NCI-H526 (cell line): ENCODE results near the gene PRKACB.

Experiments
- DNase-seq, 2 experiments: peaks; one replicate each; lab custom pipeline; 2025; lab: John Stamatoyannopoulos, UW

The PRKACB gene

GRCh38 chr1:84143796-84144565 is at the start of gene PRKACB:
Gene PRKACB (plus strand): TSS chr1:84144271. CDS start chr1:84144362, 91 bp downstream.
- no peak for DNase-seq

GRCh38 chr1:84095308-84095707 is 48.8 kb upstream of the PRKACB start:
- no peak for DNase-seq

GRCh38 chr1:84096176-84096575 is 47.9 kb upstream of the PRKACB start:
- DNase-seq: no peak

- DNase-seq: no peak
Observed at GRCh38 chr1:84101204-84101603, 42.9 kb upstream of the PRKACB start.

GRCh38 chr1:84103197-84103992 is 40.7 kb upstream of the PRKACB start:
- no peak for DNase-seq

- DNase-seq: peak; percentile 78 to 84
Observed at GRCh38 chr1:84107538-84107937, 36.5 kb upstream of the PRKACB start.

GRCh38 chr1:84107955-84108354 is 36.1 kb upstream of the PRKACB start:
- DNase-seq: no peak

GRCh38 chr1:84108900-84109578 is 35.0 kb upstream of the PRKACB start:
- DNase-seq: no peak

- no peak for DNase-seq
Observed at GRCh38 chr1:84110629-84111028, 33.4 kb upstream of the PRKACB start.

GRCh38 chr1:84116558-84116957 is 27.5 kb upstream of the PRKACB start:
- no peak for DNase-seq

- DNase-seq: no peak
Observed at GRCh38 chr1:84117868-84118267, 26.2 kb upstream of the PRKACB start.

GRCh38 chr1:84121360-84121759 is 22.7 kb upstream of the PRKACB start:
- no peak for DNase-seq

GRCh38 chr1:84122780-84123382 is 21.2 kb upstream of the PRKACB start:
- peak; percentile 3 to 60 for DNase-seq

- no peak for DNase-seq
Observed at GRCh38 chr1:84133479-84133878, 10.6 kb upstream of the PRKACB start.

GRCh38 chr1:84135341-84135740 is 8.7 kb upstream of the PRKACB start:
- no peak for DNase-seq

- peak in 1 of 2 experiments; percentile 31 for DNase-seq
Observed at GRCh38 chr1:84141182-84142003, 2.7 kb upstream of the PRKACB start.

- DNase-seq: no peak
Observed at GRCh38 chr1:84145068-84145467, 997 bp downstream of the PRKACB start.

GRCh38 chr1:84146411-84147032 is 2.5 kb downstream of the PRKACB start:
- DNase-seq: no peak

GRCh38 chr1:84148758-84149157 is 4.7 kb downstream of the PRKACB start:
- DNase-seq: no peak

- DNase-seq: no peak
Observed at GRCh38 chr1:84152649-84153056, 8.6 kb downstream of the PRKACB start.

GRCh38 chr1:84155517-84155916 is 11.4 kb downstream of the PRKACB start:
- no peak for DNase-seq
